ENCODE measurements around the gene GSDME. TPM values are rescaled to one million over a fixed set of nuclear protein-coding genes. Genes with fewer than 3 reads are reported as not detected.

The GSDME gene
- total RNA-seq, 1 donor from 2014 or later, result 33.7 TPM

GRCh38 chr7:24659505-24659904, 97.8 kb downstream of the GSDME start:
- no peak for DNase-seq (ENCODE audit: low read depth)

GRCh38 chr7:24657980-24658379, 99.3 kb downstream of the GSDME start:
- DNase-seq (ENCODE audit: low read depth), result no peak

GRCh38 chr7:24656608-24657007, 100.7 kb downstream of the GSDME start:
- no peak for DNase-seq (ENCODE audit: low read depth)

GRCh38 chr7:24654305-24654704, 103.0 kb downstream of the GSDME start:
- DNase-seq (ENCODE audit: low read depth), result no peak

GRCh38 chr7:24653316-24654085, 103.8 kb downstream of the GSDME start:
- DNase-seq (ENCODE audit: low read depth), result peak; percentile 61

GRCh38 chr7:24652251-24652939, 104.9 kb downstream of the GSDME start:
- peak; percentile 9 for DNase-seq (ENCODE audit: low read depth)

Other genes starting within 250 kb of the GSDME start
- 28.3 and 39.1 TPM in 2 replicates for gene PALS2, start 184.0 kb downstream of the GSDME start, total RNA-seq
- gene OSBPL3, start 222.7 kb upstream of the GSDME start, total RNA-seq, result 48.8 and 63.2 TPM in 2 replicates

All from myocyte (in vitro differentiated cells).